Kidney (tissue), 14 donors: ENCODE measurements around the gene SCARB1. TPM values are rescaled to one million over a fixed set of nuclear protein-coding genes. Genes with fewer than 3 reads are reported as not detected.

Experiments
- DNase-seq, 5 donors: peaks; one replicate each; pipeline ENCODE4 v3.0.0-alpha.2; 2013 to 2020
- FAIRE-seq: peaks from 2 replicates; lab custom pipeline; 2012; peaks lifted over from hg19 to GRCh38; lab: Jason Lieb, UNC
- H3K27ac ChIP-seq, 2 donors: one replicate each; pipeline ENCODE4 v1.7.0; 2013; ENCODE audit warnings: low read depth in 2 of 2, low read length in 2 of 2, inconsistent platforms in 1 of 2
- H3K27me3 ChIP-seq: one replicate; pipeline ENCODE4 v1.7.1; 2013; ENCODE audit warnings: low read length, inconsistent platforms; ENCODE audit not compliant: control insufficient read depth, insufficient read depth
- H3K36me3 ChIP-seq, 3 donors: one replicate each; pipeline versions ENCODE4 v1.7.0 to v1.7.1; 2013; ENCODE audit warnings: low read length in 3 of 3, control low read depth in 1 of 3, inconsistent platforms in 1 of 3; ENCODE audit not compliant: insufficient read depth in 3 of 3, control insufficient read depth in 2 of 3
- H3K4me1 ChIP-seq, 3 donors: one replicate each; pipeline versions ENCODE4 v1.7.0 to v1.7.1; 2013; ENCODE audit warnings: low read length in 3 of 3, inconsistent platforms in 1 of 3, low read depth in 1 of 3; ENCODE audit not compliant: control insufficient read depth in 2 of 3, insufficient read depth in 2 of 3
- H3K4me3 ChIP-seq, 3 donors: one replicate each; pipeline versions ENCODE4 v1.7.0 to v1.8.1; 2013; ENCODE audit warnings: low read length in 3 of 3, control low read depth in 1 of 3, inconsistent platforms in 1 of 3
- H3K9ac ChIP-seq, 3 donors: one replicate each; pipeline versions ENCODE4 v1.7.0 to v1.7.1; 2013; ENCODE audit warnings: low read length in 3 of 3, control low read depth in 1 of 3, inconsistent platforms in 1 of 3
- H3K9me3 ChIP-seq, 3 donors: one replicate each; pipeline versions ENCODE4 v1.7.0 to v1.7.1; 2013; ENCODE audit warnings: low read length in 3 of 3, control low read depth in 1 of 3, inconsistent platforms in 1 of 3; ENCODE audit not compliant: control insufficient read depth in 2 of 3, insufficient read depth in 1 of 3
- CTCF ChIP-seq: IDR thresholded peaks from 3 replicates; pipeline ENCODE4 v1.5.1; 2012; ENCODE audit warnings: mild to moderate bottlenecking, moderate library complexity, borderline replicate concordance; ENCODE audit not compliant: insufficient read depth; ENCODE audit errors: extremely low read depth
- intact Hi-C: fragments of 100-400 bp; cut with DNase I; formaldehyde crosslinking; loops from one replicate; pipeline ENCODE4 v1.11.1; 2022
- polyA plus RNA-seq: library from polyadenylated mRNA; stranded (reverse); fragments of 350-450 nt; fragmentation: Illumina TruSeq; extraction: RNeasy Lipid Tissue Mini Kit (QIAGEN cat#74804); gene quantifications from one replicate; pipeline ENCODE4 v1.2.3, GENCODE V29; 2014; ENCODE audit warnings: low read depth, low replicate concordance; ENCODE audit not compliant: insufficient read depth
- total RNA-seq: library from RNA; stranded (reverse); fragmentation: NEBNext Ultra II Directional; extraction: Animal tissue kit (Norgen Biotek cat#: 25700); gene quantifications from one replicate; pipeline ENCODE4 v1.2.1, GENCODE V29; 2021
- donor health status: control.
- donor health status: control.
- donor health status: control.
- donor health status: control.
- donor health status: control.
- donor health status: DM: yes; HTN: yes; CAD: no.
- donor health status: Normal renal cell carcinoma (clear cell type).

SCARB1 gene
- total and polyA plus RNA-seq, 2 donors from 2014 or later = 12.3 to 13.2 TPM

- TF ChIP-seq CTCF = no peak
- Histone ChIP-seq H3K27me3 (no peaks in the 10 kb centered on the region), H3K9me3 (no peaks in the 10 kb centered on the region), H3K27ac (no peak overlapping the region), H3K9ac (no peak overlapping the region), H3K36me3 (no peaks in the 10 kb centered on the region), H3K4me3 (no peak overlapping the region), H3K4me1 (no peaks in the 10 kb centered on the region)
- no peak for DNase-seq
- intact Hi-C loops = no loop called here
- no peak for FAIRE-seq
Observed at GRCh38 chr12:124796303-124796960, 67.2 kb downstream of the SCARB1 start.

GRCh38 chr12:124795081-124795948, 68.3 kb downstream of the SCARB1 start:
- H3K4me3 ChIP-seq = no peak overlapping the region
- DNase-seq (no peak), FAIRE-seq (no peak)
- TF ChIP-seq CTCF = no peak
- H3K27ac ChIP-seq = no peak overlapping the region
- no peaks in the 10 kb centered on the region for H3K9me3 ChIP-seq
- intact Hi-C loops = no loop called here
- H3K36me3 ChIP-seq = no peaks in the 10 kb centered on the region
- H3K9ac ChIP-seq = no peak overlapping the region
- H3K27me3 ChIP-seq = no peaks in the 10 kb centered on the region
- H3K4me1 ChIP-seq = no peaks in the 10 kb centered on the region

- DNase-seq (no peak), FAIRE-seq (no peak)
- Histone ChIP-seq H3K27me3 (no peaks in the 10 kb centered on the region), H3K4me3 (no peak overlapping the region), H3K36me3 (no peaks in the 10 kb centered on the region), H3K27ac (no peak overlapping the region), H3K9ac (no peak overlapping the region), H3K9me3 (no peaks in the 10 kb centered on the region), H3K4me1 (no peaks in the 10 kb centered on the region)
- intact Hi-C loops = no loop called here
- TF ChIP-seq CTCF = no peak
Observed at GRCh38 chr12:124792961-124793441, 70.7 kb downstream of the SCARB1 start.
